Measurements from ENCODE around the gene SLC39A3.

DNA sequence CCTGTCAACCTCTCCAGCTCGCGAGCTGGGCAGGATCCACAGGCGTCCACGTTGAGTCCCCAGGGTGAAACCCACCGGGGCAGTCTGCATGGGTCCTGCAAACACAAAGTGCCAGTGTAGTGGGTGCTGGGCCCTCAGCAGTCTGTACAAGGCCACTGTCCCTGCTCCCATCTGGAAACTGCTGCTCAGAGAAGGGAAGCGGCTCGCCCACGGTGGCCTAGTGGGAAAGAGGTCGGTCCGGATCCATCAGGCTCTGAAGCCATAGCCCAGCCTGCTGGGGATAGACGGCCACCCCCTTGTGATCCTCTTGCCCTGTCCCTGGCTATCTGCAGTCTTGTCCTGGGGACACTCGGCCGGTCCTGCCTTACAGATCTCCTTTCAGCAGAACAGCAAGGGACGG lies 16.1 kb downstream of the SLC39A3 start:
- TF ChIP-seq POLR2A (IDR thresholded peaks at IDR 0.05) = no peak
- TF ChIP-seq, protein P1, sequence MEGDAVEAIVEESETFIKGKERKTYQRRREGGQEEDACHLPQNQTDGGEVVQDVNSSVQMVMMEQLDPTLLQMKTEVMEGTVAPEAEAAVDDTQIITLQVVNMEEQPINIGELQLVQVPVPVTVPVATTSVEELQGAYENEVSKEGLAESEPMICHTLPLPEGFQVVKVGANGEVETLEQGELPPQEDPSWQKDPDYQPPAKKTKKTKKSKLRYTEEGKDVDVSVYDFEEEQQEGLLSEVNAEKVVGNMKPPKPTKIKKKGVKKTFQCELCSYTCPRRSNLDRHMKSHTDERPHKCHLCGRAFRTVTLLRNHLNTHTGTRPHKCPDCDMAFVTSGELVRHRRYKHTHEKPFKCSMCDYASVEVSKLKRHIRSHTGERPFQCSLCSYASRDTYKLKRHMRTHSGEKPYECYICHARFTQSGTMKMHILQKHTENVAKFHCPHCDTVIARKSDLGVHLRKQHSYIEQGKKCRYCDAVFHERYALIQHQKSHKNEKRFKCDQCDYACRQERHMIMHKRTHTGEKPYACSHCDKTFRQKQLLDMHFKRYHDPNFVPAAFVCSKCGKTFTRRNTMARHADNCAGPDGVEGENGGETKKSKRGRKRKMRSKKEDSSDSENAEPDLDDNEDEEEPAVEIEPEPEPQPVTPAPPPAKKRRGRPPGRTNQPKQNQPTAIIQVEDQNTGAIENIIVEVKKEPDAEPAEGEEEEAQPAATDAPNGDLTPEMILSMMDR (IDR thresholded peaks at IDR 0.05) = no peak

Measured in thyroid gland (tissue), 4 donors.